Measurements from ENCODE around the gene TARS1.

DNA sequence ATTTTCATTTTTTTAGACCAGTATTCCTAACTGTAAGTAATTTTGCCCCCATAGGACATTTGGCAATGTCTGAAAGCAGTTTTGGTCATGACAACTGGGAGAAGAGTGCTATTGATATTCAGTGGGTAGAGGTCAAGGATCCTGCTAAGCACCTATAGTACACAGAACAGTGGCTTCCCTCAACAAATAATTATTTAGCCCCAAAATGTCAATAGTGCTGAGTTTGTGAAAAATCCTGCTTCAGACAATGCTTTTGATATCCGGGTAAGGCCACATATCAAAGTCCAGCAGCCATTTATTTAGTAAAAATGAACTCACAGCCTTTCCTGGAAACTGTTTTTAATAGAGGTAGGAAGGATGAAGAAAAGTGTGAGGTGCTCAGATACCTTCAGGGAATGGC lies 8.1 kb upstream of the TARS1 start:
- TF ChIP-seq, protein P1, sequence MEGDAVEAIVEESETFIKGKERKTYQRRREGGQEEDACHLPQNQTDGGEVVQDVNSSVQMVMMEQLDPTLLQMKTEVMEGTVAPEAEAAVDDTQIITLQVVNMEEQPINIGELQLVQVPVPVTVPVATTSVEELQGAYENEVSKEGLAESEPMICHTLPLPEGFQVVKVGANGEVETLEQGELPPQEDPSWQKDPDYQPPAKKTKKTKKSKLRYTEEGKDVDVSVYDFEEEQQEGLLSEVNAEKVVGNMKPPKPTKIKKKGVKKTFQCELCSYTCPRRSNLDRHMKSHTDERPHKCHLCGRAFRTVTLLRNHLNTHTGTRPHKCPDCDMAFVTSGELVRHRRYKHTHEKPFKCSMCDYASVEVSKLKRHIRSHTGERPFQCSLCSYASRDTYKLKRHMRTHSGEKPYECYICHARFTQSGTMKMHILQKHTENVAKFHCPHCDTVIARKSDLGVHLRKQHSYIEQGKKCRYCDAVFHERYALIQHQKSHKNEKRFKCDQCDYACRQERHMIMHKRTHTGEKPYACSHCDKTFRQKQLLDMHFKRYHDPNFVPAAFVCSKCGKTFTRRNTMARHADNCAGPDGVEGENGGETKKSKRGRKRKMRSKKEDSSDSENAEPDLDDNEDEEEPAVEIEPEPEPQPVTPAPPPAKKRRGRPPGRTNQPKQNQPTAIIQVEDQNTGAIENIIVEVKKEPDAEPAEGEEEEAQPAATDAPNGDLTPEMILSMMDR (IDR thresholded peaks at IDR 0.05), result no peak
- no peak for TF ChIP-seq POLR2A (IDR thresholded peaks at IDR 0.05)
- no peak for TF ChIP-seq POLR2AphosphoS5 (IDR thresholded peaks at IDR 0.05)
- no peak for TF ChIP-seq EP300 (IDR thresholded peaks at IDR 0.05)

Data from stomach (tissue), 4 donors.